ENCODE results near the gene TCFL5.

The TCFL5 gene

GRCh38 chr20:62824476-62825332, 36.9 kb downstream of the TCFL5 start:
- in situ Hi-C loops (cut with MboI; ENCODE audit: low sequenced_read_pairs), result no loop called here

- in situ Hi-C loops (cut with MboI; ENCODE audit: low sequenced_read_pairs), result no loop called here
Measured at GRCh38 chr20:62823688-62824475, 37.7 kb downstream of the TCFL5 start.

- in situ Hi-C loops (cut with MboI; ENCODE audit: low sequenced_read_pairs), result no loop called here
Measured at GRCh38 chr20:62822788-62823651, 38.6 kb downstream of the TCFL5 start.

GRCh38 chr20:62822239-62822787, 39.3 kb downstream of the TCFL5 start:
- in situ Hi-C loops (cut with MboI; ENCODE audit: low sequenced_read_pairs), result no loop called here

- in situ Hi-C loops (cut with MboI; ENCODE audit: low sequenced_read_pairs), result no loop called here
Measured at GRCh38 chr20:62821726-62822210, 39.9 kb downstream of the TCFL5 start.

- in situ Hi-C loops (cut with MboI; ENCODE audit: low sequenced_read_pairs), result no loop called here
Measured at GRCh38 chr20:62820962-62821725, 40.5 kb downstream of the TCFL5 start.

GRCh38 chr20:62820208-62820961, 41.2 kb downstream of the TCFL5 start:
- in situ Hi-C loops (cut with MboI; ENCODE audit: low sequenced_read_pairs), result no loop called here

- in situ Hi-C loops (cut with MboI; ENCODE audit: low sequenced_read_pairs), result no loop called here
Measured at GRCh38 chr20:62819494-62820174, 42.0 kb downstream of the TCFL5 start.

GRCh38 chr20:62818592-62819493, 42.8 kb downstream of the TCFL5 start:
- in situ Hi-C loops (cut with MboI; ENCODE audit: low sequenced_read_pairs), result no loop called here

- in situ Hi-C loops (cut with MboI; ENCODE audit: low sequenced_read_pairs), result no loop called here
Measured at GRCh38 chr20:62817975-62818591, 43.5 kb downstream of the TCFL5 start.

- in situ Hi-C loops (cut with MboI; ENCODE audit: low sequenced_read_pairs), result no loop called here
Measured at GRCh38 chr20:62816884-62817873, 44.4 kb downstream of the TCFL5 start, which contains the start of gene COL9A3. Gene COL9A3, plus strand, starts transcription at chr20:62817050. Its CDS starts 15 bp downstream, at chr20:62817065.

- in situ Hi-C loops (cut with MboI; ENCODE audit: low sequenced_read_pairs), result no loop called here
Measured at GRCh38 chr20:62816031-62816883, 45.4 kb downstream of the TCFL5 start.

- in situ Hi-C loops (cut with MboI; ENCODE audit: low sequenced_read_pairs), result no loop called here
Measured at GRCh38 chr20:62815066-62815991, 46.3 kb downstream of the TCFL5 start.

- in situ Hi-C loops (cut with MboI; ENCODE audit: low sequenced_read_pairs), result no loop called here
Measured at GRCh38 chr20:62814709-62815065, 46.9 kb downstream of the TCFL5 start.
